ENCODE results near the gene GAGE12E.
"Not testable (repeated sequence)": the region's sequence is repeated elsewhere in the genome, so short reads cannot be mapped to it uniquely, and the experiment has no call there.

Gene GAGE12E

GRCh38 chrX:49550989-49551388, at the start of gene GAGE12E:
Gene GAGE12E, plus strand, starts transcription at chrX:49551289. Its CDS starts 1,155 bp downstream, at chrX:49552444.
- DNase-seq, result not testable (repeated sequence)

- not testable (repeated sequence) for DNase-seq
Measured at GRCh38 chrX:49531877-49532276, 19.2 kb upstream of the GAGE12E start, which contains the start of gene GAGE12C. Gene GAGE12C, plus strand, starts transcription at chrX:49532177. Its CDS starts 1,155 bp downstream, at chrX:49533332.

- DNase-seq, result not testable (repeated sequence)
Measured at GRCh38 chrX:49541433-49541832, 9.7 kb upstream of the GAGE12E start, which contains the start of gene GAGE12D. Gene GAGE12D, plus strand, starts transcription at chrX:49541733. Its CDS starts 1,155 bp downstream, at chrX:49542888.

- not testable (repeated sequence) for DNase-seq
Measured at GRCh38 chrX:49560542-49560941, 9.5 kb downstream of the GAGE12E start, which contains the start of gene GAGE12F. Gene GAGE12F, plus strand, starts transcription at chrX:49560842. Its CDS starts 1,155 bp downstream, at chrX:49561997.

GRCh38 chrX:49568728-49569127, 17.6 kb downstream of the GAGE12E start:
- DNase-seq, result not testable (repeated sequence)

- DNase-seq, result not testable (repeated sequence)
Measured at GRCh38 chrX:49569152-49569551, 18.1 kb downstream of the GAGE12E start.

- DNase-seq, result not testable (repeated sequence)
Measured at GRCh38 chrX:49570100-49570499, 19.0 kb downstream of the GAGE12E start, which contains the start of gene GAGE12G. Gene GAGE12G, plus strand, starts transcription at chrX:49570400. Its CDS starts 1,155 bp downstream, at chrX:49571555.

GRCh38 chrX:49579649-49580048, 28.6 kb downstream of the GAGE12E start, which contains the start of gene GAGE12H:
Gene GAGE12H, plus strand, starts transcription at chrX:49579949. Its CDS starts 1,155 bp downstream, at chrX:49581104.
- DNase-seq, result not testable (repeated sequence)

GRCh38 chrX:49589196-49589595, 38.1 kb downstream of the GAGE12E start, which contains the start of gene GAGE2A:
Gene GAGE2A, plus strand, starts transcription at chrX:49589496. Its CDS starts 1,155 bp downstream, at chrX:49590651.
- not testable (repeated sequence) for DNase-seq

GRCh38 chrX:49589769-49590478, 38.8 kb downstream of the GAGE12E start:
- not testable (repeated sequence) for DNase-seq

GRCh38 chrX:49590488-49590887, 39.4 kb downstream of the GAGE12E start:
- DNase-seq, result not testable (repeated sequence)

GRCh38 chrX:49598720-49599119, 47.6 kb downstream of the GAGE12E start, which contains the start of gene GAGE1:
Gene GAGE1, plus strand, starts transcription at chrX:49599020. Its CDS starts 1,155 bp downstream, at chrX:49600175.
- not testable (repeated sequence) for DNase-seq

Data from NCI-H524 treated with DMSO at 0.1 percent for 48 hours (cell line).